T-cell (primary cell): Measurements from ENCODE around the gene AKAP13. TPM values are rescaled to one million over a fixed set of nuclear protein-coding genes. Genes with fewer than 3 reads are reported as not detected.

Experiments used
- ATAC-seq, 4 experiments: fragments of 200-7000 bp in 3 of 4; fragments of 150-1000 bp in 1 of 4; cut with Tn5 transposase; replicated peaks in 1 of 4; 1 replicate in 3 of 4; 2 replicates in 1 of 4; pipeline ENCODE4 v1.10.0; 2021; ENCODE audit warnings: moderate library complexity in 3 of 4, mild to moderate bottlenecking in 2 of 4, moderate number of reproducible peaks in 1 of 4
- CTCF ChIA-PET, 2 donors: fragments of 300-600 bp; sonication (Branson Sonifier 250); formaldehyde crosslinking; loops; one replicate each; lab custom pipeline; 2022; ENCODE audit warnings: antibody characterized with exemption in 2 of 2; lab: Charles Lee
- POLR2A ChIA-PET, 2 donors: fragments of 300-600 bp; sonication (Branson Sonifier 250); formaldehyde crosslinking; loops; one replicate each; lab custom pipeline; 2022; ENCODE audit warnings: antibody characterized with exemption in 2 of 2; lab: Charles Lee
- DNase-seq, 35 experiments: peaks; one replicate each; pipeline versions ENCODE4 v3.0.0 to v3.0.0-alpha.2; 2013 to 2023
- H3K27ac ChIP-seq: one replicate; pipeline ENCODE4 v1.5.1; 2013; ENCODE audit warnings: low read length
- H3K27me3 ChIP-seq, 2 experiments: replicated peaks in 1 of 2; 1 replicate in 1 of 2; 2 replicates in 1 of 2; pipeline versions ENCODE4 v1.6.1 to v1.7.0; 2013; ENCODE audit warnings: low read length in 1 of 2, mixed read lengths in 1 of 2; ENCODE audit not compliant: control insufficient read depth in 2 of 2, insufficient read depth in 2 of 2; ENCODE audit errors: extremely low read depth in 1 of 2
- H3K36me3 ChIP-seq, 2 donors: 1 replicate in 1 of 2; 2 replicates in 1 of 2; pipeline versions ENCODE4 v1.6.1 to v1.7.0; 2013; ENCODE audit warnings: low read length in 1 of 2; ENCODE audit not compliant: control insufficient read depth in 2 of 2, insufficient read depth in 1 of 2; ENCODE audit errors: extremely low read depth in 1 of 2
- H3K4me1 ChIP-seq, 2 experiments: 1 replicate in 1 of 2; 2 replicates in 1 of 2; pipeline versions ENCODE4 v1.6.1 to v1.7.0; 2013; ENCODE audit warnings: low read length in 2 of 2, mixed read lengths in 1 of 2; ENCODE audit not compliant: insufficient read depth in 2 of 2, control insufficient read depth in 1 of 2; ENCODE audit errors: extremely low read depth in 1 of 2
- H3K4me3 ChIP-seq, 2 donors: 1 replicate in 1 of 2; 2 replicates in 1 of 2; pipeline versions ENCODE4 v1.5.1 to v1.7.0; 2013; ENCODE audit warnings: mild to moderate bottlenecking in 2 of 2, low read length in 1 of 2, moderate library complexity in 1 of 2; ENCODE audit not compliant: control insufficient read depth in 1 of 2; ENCODE audit errors: extremely low read depth in 1 of 2
- H3K9me3 ChIP-seq: 2 replicates; pipeline ENCODE4 v1.7.0; 2013
- H3K27ac Mint-ChIP-seq, 2 donors: one replicate each; pipeline ENCODE4 v1.8.0; 2020 to 2021; ENCODE audit warnings: mild to moderate bottlenecking in 2 of 2, mixed read lengths in 2 of 2
- H3K27me3 Mint-ChIP-seq, 2 donors: one replicate each; pipeline ENCODE4 v1.8.0; 2021 to 2022; ENCODE audit warnings: mixed read lengths in 2 of 2
- H3K36me3 Mint-ChIP-seq: one replicate; pipeline ENCODE4 v1.8.0; 2021; ENCODE audit warnings: mixed read lengths
- H3K4me1 Mint-ChIP-seq, 3 donors: one replicate each; pipeline ENCODE4 v1.8.0; 2020 to 2022; ENCODE audit warnings: mixed read lengths in 3 of 3, mild to moderate bottlenecking in 1 of 3
- H3K4me3 Mint-ChIP-seq, 3 donors: one replicate each; pipeline ENCODE4 v1.8.0; 2020 to 2022; ENCODE audit warnings: mild to moderate bottlenecking in 3 of 3, mixed read lengths in 3 of 3, moderate library complexity in 3 of 3
- H3K9me3 Mint-ChIP-seq, 3 donors: one replicate each; pipeline ENCODE4 v1.8.0; 2020 to 2022; ENCODE audit warnings: mixed read lengths in 3 of 3
- WGBS: methylation state at CpG from one replicate; pipeline ENCODE4 v1.1.5; 2013; ENCODE audit warnings: missing lambda C conversion rate; ENCODE audit not compliant: insufficient coverage; 5-methylcytosine and 5-hydroxymethylcytosine counted together
- total RNA-seq, 35 experiments: library from RNA in 6 of 35; stranded (reverse) in 6 of 35; fragments of 120-200 nt in 1 of 35; gene quantifications; one replicate each; pipeline versions ENCODE4 v1.2.1 to v1.2.4 and lab custom pipeline; 2013 to 2026

Gene AKAP13
- total RNA-seq, 5 donors from 2014 or later (not counting 1 experiment from before 2014, with no cell fraction given) = 232 to 391 (median 281) TPM

GRCh38 chr15:85718981-85719380, 338.6 kb downstream of the AKAP13 start:
- Histone ChIP-seq H3K36me3 (peaks cover 12 to 96% of the 10 kb centered on the region in 2 donors), H3K9me3 (no peaks in the 10 kb centered on the region), H3K27ac (no peak overlapping the region), H3K4me3 (no peak overlapping the region), H3K27me3 (no peaks in the 10 kb centered on the region), H3K4me1 (peaks cover 0 to 2% of the 10 kb centered on the region in 2 experiments)
- H3K9me3 Mint-ChIP-seq = no peaks in the 10 kb centered on the region
- H3K4me3 Mint-ChIP-seq = no peak overlapping the region
- no peaks in the 10 kb centered on the region for H3K27me3 Mint-ChIP-seq
- WGBS = 100% methylated on average over 3 of the region's 4 CpGs
- ChIA-PET POLR2A (no interaction called here), CTCF (no interaction called here)
- ATAC-seq (no peak), DNase-seq (no peak)
- H3K36me3 Mint-ChIP-seq = peaks cover 77% of the 10 kb centered on the region
- peaks cover 33 to 69% (median 54%) of the 10 kb centered on the region in 3 donors for H3K4me1 Mint-ChIP-seq
- H3K27ac Mint-ChIP-seq = peak overlapping the region; percentile 58 to 63

DNA sequence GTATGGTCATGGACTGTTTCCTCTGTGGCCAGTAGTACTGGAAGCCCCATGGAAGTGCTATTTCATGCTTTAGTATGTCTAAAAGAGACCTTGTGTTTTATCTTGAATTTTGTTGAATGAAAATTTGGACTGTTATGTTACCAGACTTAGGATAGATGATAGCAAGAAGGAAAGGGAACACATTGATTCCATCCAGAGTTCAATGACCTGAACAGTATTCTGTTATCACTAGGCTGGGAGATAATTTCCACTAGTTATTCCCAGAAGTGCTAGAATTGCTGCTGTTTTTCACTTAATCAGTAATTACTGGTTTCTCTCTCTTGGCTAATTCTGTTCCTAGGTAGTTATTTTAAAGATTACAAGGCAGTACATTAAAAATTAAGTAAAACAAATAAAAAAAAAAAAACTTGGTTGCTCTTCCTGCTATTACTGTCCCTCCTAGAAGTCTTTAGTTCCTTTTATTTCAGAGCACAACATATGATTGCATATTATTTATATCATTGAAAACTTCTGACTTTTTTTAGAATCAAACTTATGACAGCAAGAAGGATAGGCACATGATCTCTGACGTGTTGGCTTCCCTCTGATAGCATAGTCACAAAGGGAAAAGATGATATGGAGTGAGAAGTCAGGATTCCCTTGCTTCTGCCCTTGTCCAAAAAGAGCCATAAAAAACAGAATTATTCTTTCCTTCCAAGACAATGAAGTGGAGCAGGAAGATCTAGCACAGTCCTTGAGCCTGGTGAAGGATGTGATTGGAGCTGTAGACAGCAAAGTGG, 342.2 kb downstream of the AKAP13 start:
- Mint-ChIP-seq H3K27ac (peak overlapping the region; percentile 70 to 86), H3K4me1 (peaks cover 24 to 55% (median 49%) of the 10 kb centered on the region in 3 donors), H3K36me3 (peaks cover 74% of the 10 kb centered on the region)

DNA sequence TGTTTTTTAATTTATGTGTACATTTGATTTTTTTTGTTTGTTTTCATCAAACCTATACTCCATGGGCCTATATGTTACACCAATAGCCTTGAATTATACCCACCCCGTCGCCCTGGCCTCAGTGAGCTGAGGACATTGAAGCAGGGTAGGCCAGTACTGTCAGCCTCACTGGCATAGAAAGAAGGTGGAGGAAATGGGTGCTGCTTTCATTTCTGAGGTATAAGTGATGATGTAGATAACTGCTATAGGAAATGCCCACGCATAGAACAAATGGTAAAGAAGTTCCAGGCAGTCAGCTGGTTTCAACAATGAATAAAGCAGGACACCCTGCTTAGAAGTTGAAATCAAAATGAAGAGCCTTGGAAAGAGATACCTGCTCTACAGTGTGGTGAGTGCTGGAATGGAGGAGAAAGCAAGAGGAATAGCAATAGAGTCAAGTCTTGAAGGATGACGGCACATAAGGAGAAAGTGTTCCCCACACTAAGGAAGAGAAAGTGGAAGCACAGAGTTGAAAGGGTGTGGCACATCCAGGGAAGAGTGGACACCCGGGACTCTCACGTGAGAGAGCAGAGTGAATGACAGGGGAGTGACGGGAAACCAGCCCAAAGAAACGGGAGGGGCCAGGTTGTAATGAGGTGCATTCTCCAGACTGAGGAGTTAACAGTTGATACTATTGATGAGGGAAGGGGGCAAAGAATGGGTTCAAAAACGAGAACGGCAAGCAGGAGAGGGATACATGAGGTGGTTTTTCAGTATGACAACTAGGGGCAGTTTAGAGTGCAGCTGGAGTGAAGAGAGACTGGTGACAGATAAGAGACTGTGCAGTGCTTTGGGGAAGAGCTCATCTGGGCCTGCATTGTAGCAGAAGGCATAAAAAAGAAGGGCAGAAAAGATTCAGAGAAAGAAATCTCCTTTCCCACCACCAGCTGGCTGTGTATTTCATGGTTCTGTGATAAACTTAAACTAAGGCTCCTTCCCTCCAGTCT, 343.9 kb downstream of the AKAP13 start:
- Histone ChIP-seq H3K4me3 (no peak overlapping the region), H3K36me3 (peaks cover 8 to 96% of the 10 kb centered on the region in 2 donors), H3K4me1 (peaks cover 0 to 13% of the 10 kb centered on the region in 2 experiments), H3K27me3 (no peaks in the 10 kb centered on the region), H3K9me3 (no peaks in the 10 kb centered on the region), H3K27ac (peak overlapping the region; percentile 71)
- H3K4me1 Mint-ChIP-seq = peaks cover 24 to 47% (median 43%) of the 10 kb centered on the region in 3 donors
- CTCF ChIA-PET = interaction anchor here (0.6 to 1.0 kb wide), 4 partner anchors 11 to 98 kb away, joined by 3 read pairs; no protein-coding TSS in a partner anchor
- POLR2A ChIA-PET = interaction anchor here in 1 of 2 donors (0.7 to 1.0 kb wide), 3 partner anchors 22 to 344 kb away, joined by 3 to 6 read pairs (median 3); partner anchors contain the start of gene AKAP13
- WGBS = 27% methylated on average over 10 of the region's 10 CpGs
- peaks cover 64% of the 10 kb centered on the region for H3K36me3 Mint-ChIP-seq
- peak; percentile 70 to 88 (median 82) for ATAC-seq
- peak in 1 of 35 experiments; percentile 60 for DNase-seq
- no peaks in the 10 kb centered on the region for H3K27me3 Mint-ChIP-seq
- H3K27ac Mint-ChIP-seq = peak overlapping the region; percentile 95 to 97
- no peaks in the 10 kb centered on the region for H3K9me3 Mint-ChIP-seq
- H3K4me3 Mint-ChIP-seq = peak overlapping the region in 2 of 3 donors; percentile 44 to 57

More for the DNA sequence above, 342.2 kb downstream of the AKAP13 start:
- Mint-ChIP-seq H3K9me3 (no peaks in the 10 kb centered on the region), H3K27me3 (no peaks in the 10 kb centered on the region), H3K4me3 (no peak overlapping the region)
- Histone ChIP-seq H3K27me3 (no peaks in the 10 kb centered on the region), H3K36me3 (peaks cover 7 to 97% of the 10 kb centered on the region in 2 donors), H3K4me1 (peaks cover 0 to 13% of the 10 kb centered on the region in 2 experiments), H3K9me3 (no peaks in the 10 kb centered on the region), H3K27ac (peak overlapping the region; percentile 30), H3K4me3 (no peak overlapping the region)
- no CpG with 5 or more reads among the region's 1 CpG for WGBS
- POLR2A ChIA-PET = no interaction called here
- ATAC-seq (no peak), DNase-seq (no peak)
- CTCF ChIA-PET = no interaction called here

DNA sequence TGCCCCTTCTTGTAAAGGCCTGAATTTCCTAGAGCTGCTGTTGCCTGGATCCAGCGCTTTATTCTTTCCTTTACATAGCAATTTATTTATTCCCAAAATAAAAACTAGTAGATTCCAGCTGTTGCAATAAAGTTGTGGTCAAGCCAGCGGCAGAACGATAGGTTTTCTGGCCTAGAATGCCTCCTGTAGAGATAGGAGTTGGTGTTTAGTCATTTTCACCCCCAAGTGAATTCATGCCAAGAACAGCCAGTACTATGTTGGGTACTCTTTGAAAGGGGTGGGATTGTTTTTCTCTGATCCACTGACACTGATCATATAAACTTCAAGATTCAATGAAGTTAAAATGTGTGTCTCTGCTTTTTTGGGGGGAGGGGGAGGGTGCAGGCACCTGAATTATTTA, 344.6 kb downstream of the AKAP13 start:
- H3K27ac ChIP-seq = peak overlapping the region; percentile 71
- CTCF ChIA-PET = no interaction called here
- no peak overlapping the region for H3K4me3 ChIP-seq
- H3K4me1 ChIP-seq = peaks cover 0 to 13% of the 10 kb centered on the region in 2 experiments
- H3K36me3 ChIP-seq = peaks cover 10 to 95% of the 10 kb centered on the region in 2 donors
- Mint-ChIP-seq H3K4me1 (peaks cover 24 to 47% (median 45%) of the 10 kb centered on the region in 3 donors), H3K27me3 (no peaks in the 10 kb centered on the region), H3K36me3 (peaks cover 63% of the 10 kb centered on the region), H3K27ac (peak overlapping the region; percentile 95 to 97), H3K4me3 (no peak overlapping the region), H3K9me3 (no peaks in the 10 kb centered on the region)
- POLR2A ChIA-PET = interaction anchor here in 1 of 2 donors (0.7 to 1.0 kb wide), 2 partner anchors 22 to 23 kb away, joined by 3 read pairs; no protein-coding TSS in a partner anchor
- WGBS = no CpG with 5 or more reads among the region's 3 CpGs
- H3K27me3 ChIP-seq = no peaks in the 10 kb centered on the region
- no peaks in the 10 kb centered on the region for H3K9me3 ChIP-seq
- DNase-seq = no peak
- no peak for ATAC-seq

GRCh38 chr15:85725564-85725963, 345.2 kb downstream of the AKAP13 start:
- H3K4me3 Mint-ChIP-seq = no peak overlapping the region
- no peak overlapping the region for H3K27ac ChIP-seq

More at GRCh38 chr15:85725564-85725963, 345.2 kb downstream of the AKAP13 start:
- no peak overlapping the region for H3K4me3 ChIP-seq
- POLR2A ChIA-PET = interaction anchor here in 1 of 2 donors (0.6 to 1.0 kb wide), 3 partner anchors 22 to 265 kb away, joined by 3 read pairs; no protein-coding TSS in a partner anchor
- ATAC-seq = no peak
- H3K4me1 Mint-ChIP-seq = peaks cover 24 to 49% (median 47%) of the 10 kb centered on the region in 3 donors
- peaks cover 0 to 15% of the 10 kb centered on the region in 2 experiments for H3K4me1 ChIP-seq
- H3K9me3 ChIP-seq = no peaks in the 10 kb centered on the region
- WGBS = no CpG with 5 or more reads among the region's 4 CpGs
- no peak overlapping the region for H3K27ac Mint-ChIP-seq
- H3K27me3 ChIP-seq = no peaks in the 10 kb centered on the region
- CTCF ChIA-PET = no interaction called here
- no peak for DNase-seq
- no peaks in the 10 kb centered on the region for H3K9me3 Mint-ChIP-seq
- H3K27me3 Mint-ChIP-seq = no peaks in the 10 kb centered on the region
- H3K36me3 Mint-ChIP-seq = peaks cover 66% of the 10 kb centered on the region
- H3K36me3 ChIP-seq = peaks cover 10 to 95% of the 10 kb centered on the region in 2 donors
